Measurements from ENCODE around the gene HGF.

The HGF gene

GRCh38 chr7:81721437-81721836 is 48.4 kb downstream of the HGF start:
- Histone ChIP-seq H3K27me3 (ENCODE audit: insufficient read depth, low read length, poor library complexity, severe bottlenecking) (no peaks in the 10 kb centered on the region), H3K9me3 (ENCODE audit: insufficient read depth, low read depth, low read length) (no peaks in the 10 kb centered on the region), H3K9ac (ENCODE audit: low read depth, low read length, poor library complexity, severe bottlenecking) (no peak overlapping the region), H3K4me3 (ENCODE audit: low read length, poor library complexity, severe bottlenecking) (no peak overlapping the region), H3K36me3 (ENCODE audit: insufficient read depth, low read length) (no peaks in the 10 kb centered on the region), H4K20me1 (ENCODE audit: insufficient read depth, low read length, poor library complexity, severe bottlenecking) (no peaks in the 10 kb centered on the region), H3K4me2 (ENCODE audit: low read depth, low read length, poor library complexity, severe bottlenecking) (no peak overlapping the region), H3K9me2 (replicated peaks; ENCODE audit: low read depth, low read length) (no peaks in the 10 kb centered on the region), H3K79me2 (ENCODE audit: insufficient read depth, low read length) (no peaks in the 10 kb centered on the region), H3K4me1 (ENCODE audit: insufficient read depth, low read length, poor library complexity, severe bottlenecking) (no peaks in the 10 kb centered on the region), H2AFZ (ENCODE audit: low read length) (no peak overlapping the region), H3F3A (ENCODE audit: low read depth) (no peaks in the 10 kb centered on the region)
- TF ChIP-seq, protein P1, sequence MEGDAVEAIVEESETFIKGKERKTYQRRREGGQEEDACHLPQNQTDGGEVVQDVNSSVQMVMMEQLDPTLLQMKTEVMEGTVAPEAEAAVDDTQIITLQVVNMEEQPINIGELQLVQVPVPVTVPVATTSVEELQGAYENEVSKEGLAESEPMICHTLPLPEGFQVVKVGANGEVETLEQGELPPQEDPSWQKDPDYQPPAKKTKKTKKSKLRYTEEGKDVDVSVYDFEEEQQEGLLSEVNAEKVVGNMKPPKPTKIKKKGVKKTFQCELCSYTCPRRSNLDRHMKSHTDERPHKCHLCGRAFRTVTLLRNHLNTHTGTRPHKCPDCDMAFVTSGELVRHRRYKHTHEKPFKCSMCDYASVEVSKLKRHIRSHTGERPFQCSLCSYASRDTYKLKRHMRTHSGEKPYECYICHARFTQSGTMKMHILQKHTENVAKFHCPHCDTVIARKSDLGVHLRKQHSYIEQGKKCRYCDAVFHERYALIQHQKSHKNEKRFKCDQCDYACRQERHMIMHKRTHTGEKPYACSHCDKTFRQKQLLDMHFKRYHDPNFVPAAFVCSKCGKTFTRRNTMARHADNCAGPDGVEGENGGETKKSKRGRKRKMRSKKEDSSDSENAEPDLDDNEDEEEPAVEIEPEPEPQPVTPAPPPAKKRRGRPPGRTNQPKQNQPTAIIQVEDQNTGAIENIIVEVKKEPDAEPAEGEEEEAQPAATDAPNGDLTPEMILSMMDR (conservative IDR thresholded peaks at IDR 0.05; ENCODE audit: low read length) = no peak
- TF ChIP-seq EZH2phosphoT487 (IDR thresholded peaks at IDR 0.05; ENCODE audit: borderline replicate concordance) = no peak

DNA sequence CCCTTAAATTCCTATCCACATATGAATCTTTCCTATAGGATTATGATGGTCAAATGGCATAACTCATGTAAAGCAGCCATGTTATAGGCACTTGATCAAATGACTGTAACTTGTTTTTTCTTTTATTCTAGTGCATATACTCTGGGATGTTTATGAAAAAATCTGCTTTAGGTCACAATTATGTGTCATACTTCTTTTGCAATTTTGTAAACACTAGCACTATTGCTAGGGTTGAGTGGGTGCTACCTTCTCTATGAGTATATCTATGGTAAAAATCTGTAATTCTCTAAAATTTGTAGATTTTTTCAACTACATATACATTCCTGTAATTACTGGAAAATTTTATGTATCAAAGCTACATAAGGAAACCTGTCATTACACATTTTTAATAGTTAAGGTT is 50.0 kb downstream of the HGF start:
- no peaks in the 10 kb centered on the region for H3K36me3 ChIP-seq (ENCODE audit: insufficient read depth, low read length)
- no peaks in the 10 kb centered on the region for H3F3A ChIP-seq (ENCODE audit: low read depth)
- no peak overlapping the region for H2AFZ ChIP-seq (ENCODE audit: low read length)
- H3K9ac ChIP-seq (ENCODE audit: low read depth, low read length, poor library complexity, severe bottlenecking) = no peak overlapping the region
- H3K4me3 ChIP-seq (ENCODE audit: low read length, poor library complexity, severe bottlenecking) = no peak overlapping the region
- no peaks in the 10 kb centered on the region for H3K9me2 ChIP-seq (replicated peaks; ENCODE audit: low read depth, low read length)
- no peaks in the 10 kb centered on the region for H3K27me3 ChIP-seq (ENCODE audit: insufficient read depth, low read length, poor library complexity, severe bottlenecking)
- H4K20me1 ChIP-seq (ENCODE audit: insufficient read depth, low read length, poor library complexity, severe bottlenecking) = no peaks in the 10 kb centered on the region
- no peak for TF ChIP-seq EZH2phosphoT487 (IDR thresholded peaks at IDR 0.05; ENCODE audit: borderline replicate concordance)
- TF ChIP-seq, protein P1 (conservative IDR thresholded peaks at IDR 0.05; ENCODE audit: low read length) = no peak
- H3K4me2 ChIP-seq (ENCODE audit: low read depth, low read length, poor library complexity, severe bottlenecking) = no peak overlapping the region
- no peaks in the 10 kb centered on the region for H3K4me1 ChIP-seq (ENCODE audit: insufficient read depth, low read length, poor library complexity, severe bottlenecking)
- no peaks in the 10 kb centered on the region for H3K9me3 ChIP-seq (ENCODE audit: insufficient read depth, low read depth, low read length)
- H3K79me2 ChIP-seq (ENCODE audit: insufficient read depth, low read length) = no peaks in the 10 kb centered on the region

DNA sequence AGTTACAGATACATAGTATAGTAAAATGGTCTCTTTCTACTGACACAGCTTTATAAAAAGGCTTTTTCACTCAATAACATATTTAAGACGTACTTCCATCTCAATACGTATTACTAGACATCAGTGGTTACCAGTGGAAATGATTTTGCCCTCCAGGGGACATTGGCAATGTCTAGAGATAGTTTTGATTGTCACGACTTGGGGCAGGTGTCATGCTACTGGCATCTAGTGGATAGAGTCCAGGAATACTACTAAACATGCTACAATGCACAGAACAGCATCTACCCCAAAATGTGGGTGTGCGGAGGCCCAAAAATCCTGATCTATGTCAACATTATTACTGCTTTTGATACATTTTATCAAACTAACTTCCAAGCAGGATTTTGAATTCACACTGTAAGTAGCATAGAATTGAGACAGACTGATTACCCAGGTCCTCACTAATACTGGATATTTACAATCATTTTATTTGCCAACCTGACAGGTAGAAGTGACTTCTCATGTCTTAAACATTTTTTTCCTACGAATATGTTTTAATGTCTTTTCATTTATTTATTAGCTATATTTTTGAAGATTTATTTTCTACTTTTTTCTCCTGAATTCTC is 53.8 kb downstream of the HGF start:
- no peak overlapping the region for H3K4me3 ChIP-seq (ENCODE audit: low read length, poor library complexity, severe bottlenecking)
- no peaks in the 10 kb centered on the region for H3F3A ChIP-seq (ENCODE audit: low read depth)
- H3K36me3 ChIP-seq (ENCODE audit: insufficient read depth, low read length) = no peaks in the 10 kb centered on the region
- H2AFZ ChIP-seq (ENCODE audit: low read length) = no peak overlapping the region
- H3K9ac ChIP-seq (ENCODE audit: low read depth, low read length, poor library complexity, severe bottlenecking) = no peak overlapping the region
- H3K4me1 ChIP-seq (ENCODE audit: insufficient read depth, low read length, poor library complexity, severe bottlenecking) = no peaks in the 10 kb centered on the region
- no peaks in the 10 kb centered on the region for H3K9me2 ChIP-seq (replicated peaks; ENCODE audit: low read depth, low read length)
- H3K79me2 ChIP-seq (ENCODE audit: insufficient read depth, low read length) = no peaks in the 10 kb centered on the region
- no peaks in the 10 kb centered on the region for H3K9me3 ChIP-seq (ENCODE audit: insufficient read depth, low read depth, low read length)
- H3K4me2 ChIP-seq (ENCODE audit: low read depth, low read length, poor library complexity, severe bottlenecking) = no peak overlapping the region
- no peaks in the 10 kb centered on the region for H4K20me1 ChIP-seq (ENCODE audit: insufficient read depth, low read length, poor library complexity, severe bottlenecking)
- TF ChIP-seq, protein P1 (conservative IDR thresholded peaks at IDR 0.05; ENCODE audit: low read length) = peak; percentile 36
- TF ChIP-seq EZH2phosphoT487 (IDR thresholded peaks at IDR 0.05; ENCODE audit: borderline replicate concordance) = no peak
- H3K27me3 ChIP-seq (ENCODE audit: insufficient read depth, low read length, poor library complexity, severe bottlenecking) = no peaks in the 10 kb centered on the region

Data from Loucy (cell line).